Type B pancreatic cell (in vitro differentiated cells): Measurements from ENCODE around the gene FAM162A. TPM values are rescaled to one million over a fixed set of nuclear protein-coding genes. Genes with fewer than 3 reads are reported as not detected.

Experiments
- DNase-seq: peaks from one replicate; pipeline ENCODE4 v3.0.0; 2021; ENCODE audit warnings: mixed read lengths; ENCODE audit not compliant: unreplicated experiment; ENCODE audit errors: extremely low spot score
- H3K27ac Mint-ChIP-seq: 2 replicates; pipeline ENCODE4 v1.8.0; 2021; ENCODE audit warnings: mild to moderate bottlenecking, mixed read lengths
- H3K27me3 Mint-ChIP-seq: 2 replicates; pipeline ENCODE4 v1.8.0; 2021; ENCODE audit warnings: mixed read lengths
- H3K36me3 Mint-ChIP-seq: 2 replicates; pipeline ENCODE4 v1.8.0; 2021; ENCODE audit warnings: mixed read lengths
- H3K4me1 Mint-ChIP-seq: one replicate; pipeline ENCODE4 v1.8.0; 2021; ENCODE audit warnings: mixed read lengths; ENCODE audit not compliant: unreplicated experiment
- H3K4me3 Mint-ChIP-seq: 2 replicates; pipeline ENCODE4 v1.8.0; 2021; ENCODE audit warnings: mild to moderate bottlenecking, mixed read lengths
- H3K9me3 Mint-ChIP-seq: 2 replicates; pipeline ENCODE4 v1.8.0; 2021; ENCODE audit warnings: mixed read lengths
- CTCF ChIP-seq: fragments of 200-600 bp; sonication (generic); conservative IDR thresholded peaks from 2 replicates; pipeline ENCODE4 v1.5.0; 2021; ENCODE audit warnings: antibody characterized with exemption, mild to moderate bottlenecking
- long read RNA-seq: library from polyadenylated mRNA; unstranded; transcript quantifications from one replicate; pipeline ENCODE4 v2.0.0, GENCODE V29; 2020
- total RNA-seq: library from RNA; stranded (reverse); gene quantifications from 2 replicates; pipeline ENCODE4 v1.2.1, GENCODE V29; 2021; ENCODE audit warnings: low replicate concordance

The FAM162A gene
- 68.8 and 230 TPM in 2 replicates for total RNA-seq
- long read RNA-seq, transcript FAM162A-203 (5 exons, 3,052 nt): major isoform, 155 of 315 reads
- long read RNA-seq, partial matches to known transcripts: 2 of 315 reads
- long read RNA-seq, other reads (novel, unspliced or antisense): 157 of 315 reads

- peak; percentile 68 for TF ChIP-seq CTCF
Measured at GRCh38 chr3:122383771-122384697, at the start of gene FAM162A. Gene FAM162A, plus strand, starts transcription at chr3:122384182. Its CDS starts 84 bp downstream, at chr3:122384266.

GRCh38 chr3:122342803-122343202 is 41.2 kb upstream of the FAM162A start:
- Mint-ChIP-seq H3K4me3 (no peak overlapping the region), H3K27ac (no peak overlapping the region), H3K4me1 (no peaks in the 10 kb centered on the region), H3K36me3 (no peaks in the 10 kb centered on the region), H3K9me3 (no peaks in the 10 kb centered on the region), H3K27me3 (no peaks in the 10 kb centered on the region)
- no peak for DNase-seq
- TF ChIP-seq CTCF: no peak

More at GRCh38 chr3:122383771-122384697, at the start of gene FAM162A:
- peaks cover 3% of the 10 kb centered on the region for H3K4me1 Mint-ChIP-seq
- H3K36me3 Mint-ChIP-seq: peaks cover 12% of the 10 kb centered on the region
- peak within 1 kb of the TSS; percentile 93 for H3K4me3 Mint-ChIP-seq
- DNase-seq: peak; percentile 93
- peak within 1 kb of the TSS; percentile 95 for H3K27ac Mint-ChIP-seq
- H3K9me3 Mint-ChIP-seq: no peaks in the 10 kb centered on the region
- H3K27me3 Mint-ChIP-seq: no peaks in the 10 kb centered on the region

GRCh38 chr3:122343654-122344053 is 40.3 kb upstream of the FAM162A start:
- Mint-ChIP-seq H3K4me1 (no peaks in the 10 kb centered on the region), H3K4me3 (no peak overlapping the region), H3K9me3 (no peaks in the 10 kb centered on the region), H3K27ac (no peak overlapping the region), H3K27me3 (no peaks in the 10 kb centered on the region), H3K36me3 (no peaks in the 10 kb centered on the region)
- TF ChIP-seq CTCF: no peak
- DNase-seq: no peak

GRCh38 chr3:122349171-122349570 is 34.8 kb upstream of the FAM162A start:
- H3K27ac Mint-ChIP-seq: no peak overlapping the region
- no peak for DNase-seq
- TF ChIP-seq CTCF: no peak
- H3K4me1 Mint-ChIP-seq: no peaks in the 10 kb centered on the region
- H3K36me3 Mint-ChIP-seq: no peaks in the 10 kb centered on the region
- H3K4me3 Mint-ChIP-seq: no peak overlapping the region
- H3K27me3 Mint-ChIP-seq: no peaks in the 10 kb centered on the region
- no peaks in the 10 kb centered on the region for H3K9me3 Mint-ChIP-seq

- no peaks in the 10 kb centered on the region for H3K27me3 Mint-ChIP-seq
- no peak overlapping the region for H3K27ac Mint-ChIP-seq
- no peaks in the 10 kb centered on the region for H3K9me3 Mint-ChIP-seq
- H3K4me1 Mint-ChIP-seq: no peaks in the 10 kb centered on the region
- H3K4me3 Mint-ChIP-seq: no peak overlapping the region
- no peak for DNase-seq
- TF ChIP-seq CTCF: no peak
- no peaks in the 10 kb centered on the region for H3K36me3 Mint-ChIP-seq
Measured at GRCh38 chr3:122350814-122351418, 33.1 kb upstream of the FAM162A start.
